ENCODE data around the gene SNX20. TPM values are rescaled to one million over a fixed set of nuclear protein-coding genes. Genes with fewer than 3 reads are reported as not detected.
A peak's percentile ranks its signal among the peaks of the same experiment; 100 is the strongest.

The SNX20 gene
- total and polyA plus RNA-seq, 9 donors: 0.38 to 2.7 (median 0.82) TPM

DNA sequence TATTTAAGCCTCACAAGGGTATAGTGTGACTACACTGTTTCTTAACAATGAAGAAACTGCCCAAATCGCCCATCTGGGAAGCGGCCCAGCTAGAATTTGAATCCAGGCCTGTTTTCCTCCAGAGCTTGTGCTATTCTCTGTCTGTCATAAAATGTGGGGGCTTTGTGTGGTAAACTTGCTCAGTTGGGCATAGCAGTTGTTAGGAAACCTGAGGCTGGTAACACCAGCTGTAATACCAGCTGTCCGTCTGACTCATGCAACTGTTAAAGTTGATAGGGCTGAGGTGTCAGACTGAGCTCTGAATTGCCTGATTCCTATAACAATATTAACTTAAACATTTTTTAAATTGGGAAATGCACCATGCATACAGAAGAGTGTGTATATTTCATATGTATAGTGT is 21.6 kb upstream of the SNX20 start:
- no peaks in the 10 kb centered on the region for H3K36me3 ChIP-seq
- peaks cover 0 to 7% of the 10 kb centered on the region in 2 donors for H3K9me3 ChIP-seq
- H3K4me1 ChIP-seq (ENCODE audit: insufficient read depth): peaks cover 1% of the 10 kb centered on the region
- WGBS, 3 donors: 92 to 95% (median 95%) methylated on average over 3 of the region's 3 CpGs
- H3K27ac ChIP-seq: no peak overlapping the region
- no peak overlapping the region for H3K4me3 ChIP-seq
- no peak for TF ChIP-seq POLR2A (IDR thresholded peaks at IDR 0.05)
- TF ChIP-seq, protein P1, sequence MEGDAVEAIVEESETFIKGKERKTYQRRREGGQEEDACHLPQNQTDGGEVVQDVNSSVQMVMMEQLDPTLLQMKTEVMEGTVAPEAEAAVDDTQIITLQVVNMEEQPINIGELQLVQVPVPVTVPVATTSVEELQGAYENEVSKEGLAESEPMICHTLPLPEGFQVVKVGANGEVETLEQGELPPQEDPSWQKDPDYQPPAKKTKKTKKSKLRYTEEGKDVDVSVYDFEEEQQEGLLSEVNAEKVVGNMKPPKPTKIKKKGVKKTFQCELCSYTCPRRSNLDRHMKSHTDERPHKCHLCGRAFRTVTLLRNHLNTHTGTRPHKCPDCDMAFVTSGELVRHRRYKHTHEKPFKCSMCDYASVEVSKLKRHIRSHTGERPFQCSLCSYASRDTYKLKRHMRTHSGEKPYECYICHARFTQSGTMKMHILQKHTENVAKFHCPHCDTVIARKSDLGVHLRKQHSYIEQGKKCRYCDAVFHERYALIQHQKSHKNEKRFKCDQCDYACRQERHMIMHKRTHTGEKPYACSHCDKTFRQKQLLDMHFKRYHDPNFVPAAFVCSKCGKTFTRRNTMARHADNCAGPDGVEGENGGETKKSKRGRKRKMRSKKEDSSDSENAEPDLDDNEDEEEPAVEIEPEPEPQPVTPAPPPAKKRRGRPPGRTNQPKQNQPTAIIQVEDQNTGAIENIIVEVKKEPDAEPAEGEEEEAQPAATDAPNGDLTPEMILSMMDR (IDR thresholded peaks at IDR 0.05): no peak
- no peak for TF ChIP-seq EP300 (IDR thresholded peaks at IDR 0.05)
- intact Hi-C loops (cut with DNase I): no loop called here
- no peaks in the 10 kb centered on the region for H3K27me3 ChIP-seq
- no peak for DNase-seq

DNA sequence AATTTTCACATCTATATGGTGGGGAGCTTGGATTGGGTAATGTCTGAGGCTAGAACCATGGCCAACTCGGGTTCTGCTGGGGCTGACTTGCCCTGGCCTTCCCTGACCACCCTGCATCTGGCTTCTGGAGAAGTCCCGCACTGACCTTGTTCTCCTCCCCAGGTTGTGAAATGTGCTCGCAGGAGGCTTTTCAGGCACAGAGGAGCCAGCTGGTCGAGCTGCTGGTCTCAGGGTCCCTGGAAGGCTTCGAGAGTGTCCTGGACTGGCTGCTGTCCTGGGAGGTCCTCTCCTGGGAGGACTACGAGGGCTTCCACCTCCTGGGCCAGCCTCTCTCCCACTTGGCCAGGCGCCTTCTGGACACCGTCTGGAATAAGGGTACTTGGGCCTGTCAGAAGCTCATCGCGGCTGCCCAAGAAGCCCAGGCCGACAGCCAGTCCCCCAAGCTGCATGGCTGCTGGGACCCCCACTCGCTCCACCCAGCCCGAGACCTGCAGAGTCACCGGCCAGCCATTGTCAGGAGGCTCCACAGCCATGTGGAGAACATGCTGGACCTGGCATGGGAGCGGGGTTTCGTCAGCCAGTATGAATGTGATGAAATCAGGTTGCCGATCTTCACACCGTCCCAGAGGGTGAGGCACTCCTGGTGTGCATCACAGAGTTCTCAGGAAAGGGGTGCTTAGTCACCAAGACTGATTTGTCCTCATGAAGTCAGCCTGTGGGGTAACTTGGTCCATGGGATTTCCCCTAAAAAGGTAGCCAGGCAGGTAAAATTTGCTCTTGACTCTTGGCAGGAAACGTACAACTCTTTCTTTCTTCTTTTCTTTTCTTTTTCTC is 18.4 kb upstream of the SNX20 start:
- DNase-seq: no peak
- 90 to 96% (median 92%) methylated on average over 18 to 19 of the region's 19 CpGs for whole genome bisulfite sequencing, 3 donors
- no peak for TF ChIP-seq POLR2A (IDR thresholded peaks at IDR 0.05)
- no peak for TF ChIP-seq EP300 (IDR thresholded peaks at IDR 0.05)
- TF ChIP-seq, protein P1 (IDR thresholded peaks at IDR 0.05): no peak
- Histone ChIP-seq H3K36me3 (no peaks in the 10 kb centered on the region), H3K27me3 (no peaks in the 10 kb centered on the region), H3K27ac (no peak overlapping the region), H3K4me1 (ENCODE audit: insufficient read depth) (peaks cover 1% of the 10 kb centered on the region), H3K9me3 (peaks cover 0 to 7% of the 10 kb centered on the region in 2 donors), H3K4me3 (no peak overlapping the region)
- intact Hi-C loops (cut with DNase I): no loop called here

DNA sequence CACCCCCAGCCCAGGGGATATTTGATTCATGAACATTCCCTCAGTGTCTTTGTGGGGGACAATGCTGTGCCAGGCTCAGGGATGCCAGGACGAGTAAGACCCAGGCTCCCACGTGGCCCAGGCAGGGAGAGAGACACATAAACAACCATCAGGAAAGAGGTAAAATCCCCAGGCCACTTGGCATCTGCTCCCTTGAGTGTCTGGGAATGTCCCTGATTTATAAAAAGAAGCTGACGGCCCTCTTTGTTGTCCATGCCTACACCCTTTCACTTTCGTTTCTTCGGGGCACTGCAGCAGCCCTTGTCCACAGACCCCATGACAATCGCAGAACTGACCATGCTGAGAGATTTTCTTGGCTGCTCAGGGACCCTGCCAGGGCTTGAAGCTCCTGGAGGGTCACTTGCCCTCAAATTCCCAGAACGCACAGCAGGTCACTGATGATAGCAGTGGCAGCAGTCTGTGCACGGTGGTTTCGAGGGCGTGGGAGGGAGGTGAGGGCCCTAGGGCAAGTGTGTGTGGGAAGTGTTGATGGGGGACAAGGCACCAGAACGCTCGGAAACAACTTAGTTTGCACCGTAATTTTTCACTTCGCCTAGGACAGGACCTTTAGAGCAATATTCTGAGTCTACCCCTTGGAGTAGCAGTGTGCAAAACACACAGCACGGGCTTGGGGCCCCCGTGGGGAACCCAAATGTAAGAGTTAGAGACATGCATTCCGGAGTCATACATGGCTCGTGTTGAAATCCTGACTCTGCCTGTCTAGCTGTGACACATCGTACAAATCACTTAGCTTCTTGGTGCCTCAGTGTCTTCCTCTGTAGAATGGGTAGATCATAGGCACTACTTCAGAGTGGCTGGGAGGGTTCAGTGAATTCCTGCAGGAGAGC is 17.0 kb upstream of the SNX20 start:
- intact Hi-C loops (cut with DNase I): no loop called here
- no peaks in the 10 kb centered on the region for H3K27me3 ChIP-seq
- H3K36me3 ChIP-seq: no peaks in the 10 kb centered on the region
- peak overlapping the region in 1 of 2 donors; percentile 40 for H3K27ac ChIP-seq
- TF ChIP-seq, protein P1 (IDR thresholded peaks at IDR 0.05): no peak
- no peak for TF ChIP-seq POLR2A (IDR thresholded peaks at IDR 0.05)
- TF ChIP-seq EP300 (IDR thresholded peaks at IDR 0.05): no peak
- peak overlapping the region; percentile 15 for H3K4me3 ChIP-seq
- peak in 2 of 5 donors; percentile 25 to 40 for DNase-seq
- H3K9me3 ChIP-seq: no peaks in the 10 kb centered on the region
- WGBS, 3 donors: 24 to 39% (median 26%) methylated on average over 19 of the region's 19 CpGs
- peaks cover 6% of the 10 kb centered on the region for H3K4me1 ChIP-seq (ENCODE audit: insufficient read depth)

DNA sequence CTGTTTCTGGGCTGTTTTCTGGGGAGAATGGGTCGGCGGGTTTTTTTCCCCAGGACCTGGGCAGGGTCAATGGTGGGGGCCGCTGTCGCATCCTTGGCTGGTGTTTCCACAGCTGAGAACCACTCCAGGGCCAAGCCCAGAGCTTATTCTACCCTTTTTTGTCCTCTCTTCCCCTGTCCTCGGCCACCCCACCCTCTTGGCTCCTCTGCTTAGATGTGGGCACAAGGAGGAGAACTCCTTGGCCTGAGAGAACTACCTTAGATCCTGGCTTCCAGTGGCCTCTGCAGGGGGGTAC is 16.3 kb upstream of the SNX20 start:
- no peak for DNase-seq
- Histone ChIP-seq H3K9me3 (no peaks in the 10 kb centered on the region), H3K4me1 (ENCODE audit: insufficient read depth) (peaks cover 10% of the 10 kb centered on the region), H3K4me3 (no peak overlapping the region), H3K36me3 (no peaks in the 10 kb centered on the region), H3K27ac (peak overlapping the region in 1 of 2 donors; percentile 40), H3K27me3 (no peaks in the 10 kb centered on the region)
- intact Hi-C loops (cut with DNase I): no loop called here
- TF ChIP-seq POLR2A (IDR thresholded peaks at IDR 0.05) (no peak), EP300 (IDR thresholded peaks at IDR 0.05) (no peak)
- TF ChIP-seq, protein P1 (IDR thresholded peaks at IDR 0.05): no peak
- 95 to 99% (median 96%) methylated on average over 5 of the region's 5 CpGs for WGBS, 3 donors

All from ovary (tissue), 9 donors.